Measurements from ENCODE around the gene MPEG1.

The MPEG1 gene

GRCh38 chr11:59193587-59194130 lies 19.1 kb downstream of the MPEG1 start:
- DNase-seq, result no peak
- intact Hi-C loops (cut with DNase I), result no loop called here

- DNase-seq, result no peak
- intact Hi-C loops (cut with DNase I), result no loop called here
Measured at GRCh38 chr11:59192446-59193020, 20.2 kb downstream of the MPEG1 start.

GRCh38 chr11:59191890-59192289 lies 20.8 kb downstream of the MPEG1 start:
- intact Hi-C loops (cut with DNase I), result no loop called here

GRCh38 chr11:59191095-59191494 lies 21.6 kb downstream of the MPEG1 start:
- intact Hi-C loops (cut with DNase I), result no loop called here
- DNase-seq, result no peak

More at GRCh38 chr11:59191890-59192289, 20.8 kb downstream of the MPEG1 start:
- DNase-seq, result no peak

GRCh38 chr11:59189986-59190385 lies 22.7 kb downstream of the MPEG1 start:
- intact Hi-C loops (cut with DNase I), result no loop called here
- DNase-seq, result peak in 1 of 42 donors; percentile 31

GRCh38 chr11:59188954-59189353 lies 23.8 kb downstream of the MPEG1 start:
- peak in 1 of 42 donors; percentile 8 for DNase-seq
- intact Hi-C loops (cut with DNase I), result no loop called here

- intact Hi-C loops (cut with DNase I), result no loop called here
- peak in 6 of 42 donors; percentile 37 to 55 (median 43) for DNase-seq
Measured at GRCh38 chr11:59187587-59187986, 25.1 kb downstream of the MPEG1 start.

GRCh38 chr11:59187035-59187434 lies 25.7 kb downstream of the MPEG1 start:
- intact Hi-C loops (cut with DNase I), result no loop called here
- no peak for DNase-seq

GRCh38 chr11:59186130-59186594 lies 26.6 kb downstream of the MPEG1 start:
- intact Hi-C loops (cut with DNase I), result no loop called here
- DNase-seq, result peak in 39 of 42 donors; percentile 37 to 86 (median 65)

GRCh38 chr11:59185386-59185945 lies 27.3 kb downstream of the MPEG1 start:
- no peak for DNase-seq

GRCh38 chr11:59184691-59185339 lies 27.9 kb downstream of the MPEG1 start:
- DNase-seq, result no peak
- intact Hi-C loops (cut with DNase I), result no loop called here

More at GRCh38 chr11:59185386-59185945, 27.3 kb downstream of the MPEG1 start:
- intact Hi-C loops (cut with DNase I), result no loop called here

- intact Hi-C loops (cut with DNase I), result no loop called here
- DNase-seq, result no peak
Measured at GRCh38 chr11:59183771-59184170, 29.0 kb downstream of the MPEG1 start.

- intact Hi-C loops (cut with DNase I), result no loop called here
- no peak for DNase-seq
Measured at GRCh38 chr11:59182457-59183151, 30.1 kb downstream of the MPEG1 start.

- intact Hi-C loops (cut with DNase I), result no loop called here
- no peak for DNase-seq
Measured at GRCh38 chr11:59181746-59182456, 30.8 kb downstream of the MPEG1 start.

GRCh38 chr11:59180907-59181306 lies 31.8 kb downstream of the MPEG1 start:
- intact Hi-C loops (cut with DNase I), result no loop called here
- DNase-seq, result no peak

GRCh38 chr11:59180168-59180776 lies 32.5 kb downstream of the MPEG1 start:
- peak in 21 of 42 donors; percentile 20 to 78 (median 51) for DNase-seq
- intact Hi-C loops (cut with DNase I), result no loop called here

GRCh38 chr11:59179121-59179520 lies 33.6 kb downstream of the MPEG1 start:
- intact Hi-C loops (cut with DNase I), result no loop called here
- DNase-seq, result no peak

- intact Hi-C loops (cut with DNase I), result no loop called here
- DNase-seq, result no peak
Measured at GRCh38 chr11:59178402-59178801, 34.3 kb downstream of the MPEG1 start.

GRCh38 chr11:59176330-59176729 lies 36.4 kb downstream of the MPEG1 start:
- intact Hi-C loops (cut with DNase I), result no loop called here
- DNase-seq, result no peak
